Mucosa of descending colon (tissue), 3 donors: Measurements from ENCODE around the gene RNF123. TPM values are rescaled to one million over a fixed set of nuclear protein-coding genes. Genes with fewer than 3 reads are reported as not detected.
"Not testable (repeated sequence)": the region's sequence is repeated elsewhere in the genome, so short reads cannot be mapped to it uniquely, and the experiment has no call there.

ENCODE experiments used
- ATAC-seq: fragments of 200-7000 bp; cut with Tn5 transposase; one replicate; pipeline ENCODE4 v1.9.1; 2020; ENCODE audit warnings: mild to moderate bottlenecking, moderate library complexity
- DNase-seq, 3 donors: peaks; one replicate each; pipeline ENCODE4 v3.0.0-alpha.2; 2020
- H3K36me3 ChIP-seq: fragments of 200-600 bp; one replicate; pipeline ENCODE4 v1.8.0; 2021; ENCODE audit warnings: low read depth, mild to moderate bottlenecking
- H3K4me1 ChIP-seq: fragments of 200-600 bp; one replicate; pipeline ENCODE4 v1.8.0; 2021; ENCODE audit warnings: low read depth, mild to moderate bottlenecking
- H3K4me3 ChIP-seq: fragments of 200-600 bp; one replicate; pipeline ENCODE4 v1.8.0; 2021; ENCODE audit warnings: mild to moderate bottlenecking
- H3K9me3 ChIP-seq: fragments of 200-600 bp; one replicate; pipeline ENCODE4 v1.8.0; 2021; ENCODE audit warnings: mild to moderate bottlenecking
- CTCF ChIP-seq: fragments of 200-600 bp; IDR thresholded peaks from one replicate; pipeline ENCODE4 v1.8.0; 2022; ENCODE audit warnings: antibody characterized with exemption, mild to moderate bottlenecking
- intact Hi-C, 2 donors: fragments of 100-400 bp; cut with DNase I in 1 of 2; cut with micrococcal nuclease in 1 of 2; formaldehyde crosslinking; loops; one replicate each; pipeline versions ENCODE4 v1.11.0 to v1.11.1; 2022; cut with DNase I, micrococcal nuclease
- total RNA-seq, 3 donors: library from RNA; stranded (reverse); fragmentation: NEBNext Ultra II Directional in 2 of 3; extraction: Animal tissue kit (Norgen Biotek cat#: 25700) in 2 of 3; gene quantifications; one replicate each; pipeline versions ENCODE4 v1.2.1 to v1.2.4, GENCODE V29; 2021 to 2023
- donor health status: DM: no; HTN: no; CAD: no; lungs with moderate emphysema.
- donor health status: DM: no; HTN: no; CAD: no.
- donor health status: DM: no; HTN: yes; CAD: no.

Gene RNF123
- total RNA-seq, 3 donors from 2014 or later: 45.5 to 58.1 (median 51.0) TPM

GRCh38 chr3:49740427-49740826, 51.1 kb downstream of the RNF123 start:
- DNase-seq (no peak), ATAC-seq (no peak)
- H3K36me3 ChIP-seq: peaks cover 11% of the 10 kb centered on the region
- no peaks in the 10 kb centered on the region for H3K4me1 ChIP-seq
- intact Hi-C loops: no loop called here
- no peaks in the 10 kb centered on the region for H3K9me3 ChIP-seq
- TF ChIP-seq CTCF: no peak
- H3K4me3 ChIP-seq: no peak overlapping the region

GRCh38 chr3:49745986-49746385, 56.6 kb downstream of the RNF123 start:
- Histone ChIP-seq H3K4me1 (no peaks in the 10 kb centered on the region), H3K9me3 (no peaks in the 10 kb centered on the region), H3K36me3 (no peaks in the 10 kb centered on the region), H3K4me3 (no peak overlapping the region)
- no peak for TF ChIP-seq CTCF
- intact Hi-C loops: no loop called here
- ATAC-seq (no peak), DNase-seq (no peak)

- DNase-seq (no peak), ATAC-seq (no peak)
- H3K36me3 ChIP-seq: no peaks in the 10 kb centered on the region
- TF ChIP-seq CTCF: no peak
- intact Hi-C loops: no loop called here
- no peak overlapping the region for H3K4me3 ChIP-seq
- no peaks in the 10 kb centered on the region for H3K4me1 ChIP-seq
- H3K9me3 ChIP-seq: no peaks in the 10 kb centered on the region
These were observed 58.6 kb downstream of the RNF123 start for GRCh38 chr3:49747792-49748480.

GRCh38 chr3:49748874-49749273, 59.5 kb downstream of the RNF123 start:
- H3K4me1 ChIP-seq, H3K9me3 ChIP-seq, ATAC-seq, H3K36me3 ChIP-seq, H3K4me3 ChIP-seq, DNase-seq, intact Hi-C loops: not testable (repeated sequence)

GRCh38 chr3:49750056-49750455, 60.7 kb downstream of the RNF123 start:
- no peak overlapping the region for H3K4me3 ChIP-seq
- no peaks in the 10 kb centered on the region for H3K9me3 ChIP-seq
- ATAC-seq (no peak), DNase-seq (no peak)
- intact Hi-C loops: no loop called here
- no peaks in the 10 kb centered on the region for H3K4me1 ChIP-seq
- H3K36me3 ChIP-seq: no peaks in the 10 kb centered on the region
- no peak for TF ChIP-seq CTCF

GRCh38 chr3:49751501-49751900, 62.1 kb downstream of the RNF123 start:
- DNase-seq (no peak), ATAC-seq (no peak)
- TF ChIP-seq CTCF: no peak
- Histone ChIP-seq H3K4me3 (no peak overlapping the region), H3K36me3 (no peaks in the 10 kb centered on the region), H3K4me1 (no peaks in the 10 kb centered on the region), H3K9me3 (no peaks in the 10 kb centered on the region)
- intact Hi-C loops: no loop called here
